ENCODE measurements around the gene NGB.

DNA sequence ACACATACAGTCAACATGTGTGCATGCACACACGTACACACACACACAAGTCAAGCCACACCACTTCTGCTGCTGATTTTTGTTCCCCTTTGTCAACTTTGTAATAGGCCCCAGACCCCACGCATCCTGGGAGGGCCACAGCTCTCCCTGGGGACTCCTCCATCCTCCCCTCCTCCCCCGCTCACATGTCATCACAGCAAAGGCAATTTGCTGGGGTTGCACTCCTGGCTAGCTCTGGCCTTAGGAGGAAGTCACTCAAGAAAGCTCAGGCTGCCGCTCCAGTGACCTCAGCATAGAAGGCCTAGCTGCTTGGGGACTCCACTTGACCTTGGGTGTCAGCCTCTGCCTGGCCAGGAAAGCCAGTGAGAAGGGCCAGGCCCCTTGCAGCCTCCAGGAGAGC is 27.2 kb downstream of the NGB start:
- TF ChIP-seq POLR2A (IDR thresholded peaks at IDR 0.05), result no peak
- no peak for TF ChIP-seq CTCF (IDR thresholded peaks at IDR 0.05)
